GM18909 (cell line): ENCODE results near the gene MAGI1.

Experiments
- ATAC-seq: cut with Tn5 transposase; IDR thresholded peaks from one replicate; pipeline ENCODE4 v1.9.1; 2021; ENCODE audit warnings: mild to moderate bottlenecking; ENCODE audit not compliant: unreplicated experiment, poor library complexity

Gene MAGI1

GRCh38 chr3:66017084-66017483 is 21.6 kb downstream of the MAGI1 start:
- ATAC-seq: no peak

- ATAC-seq: no peak
Measured at GRCh38 chr3:66015841-66016240, 22.9 kb downstream of the MAGI1 start.

GRCh38 chr3:66014651-66015050 is 24.1 kb downstream of the MAGI1 start:
- ATAC-seq: no peak

GRCh38 chr3:66014056-66014455 is 24.7 kb downstream of the MAGI1 start:
- no peak for ATAC-seq

- no peak for ATAC-seq
Measured at GRCh38 chr3:66012711-66013110, 26.0 kb downstream of the MAGI1 start.

GRCh38 chr3:66010739-66011655 is 27.7 kb downstream of the MAGI1 start:
- no peak for ATAC-seq

- no peak for ATAC-seq
Measured at GRCh38 chr3:66010348-66010738, 28.4 kb downstream of the MAGI1 start.

DNA sequence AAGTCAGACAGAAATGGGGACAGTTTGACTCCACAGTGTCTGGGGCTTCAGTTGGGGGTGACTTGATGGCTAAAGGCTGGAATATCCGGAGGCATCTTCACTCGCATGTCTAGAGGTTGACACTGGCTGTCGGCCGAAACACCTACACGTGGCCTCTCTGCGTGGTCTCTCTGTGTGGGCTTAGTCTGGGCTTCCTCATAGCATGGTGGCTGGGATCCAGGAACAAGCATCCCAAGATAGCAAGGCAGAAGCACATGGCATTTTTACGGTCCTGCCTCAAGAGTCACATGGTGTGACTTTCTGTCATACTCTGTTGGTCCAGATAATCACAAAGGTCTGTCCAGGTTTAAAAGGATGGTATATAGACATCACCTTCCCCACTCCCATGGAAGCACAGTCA is 34.5 kb downstream of the MAGI1 start:
- ATAC-seq: no peak

GRCh38 chr3:66001626-66002025 is 37.1 kb downstream of the MAGI1 start:
- ATAC-seq: no peak

GRCh38 chr3:66000506-66000905 is 38.2 kb downstream of the MAGI1 start:
- no peak for ATAC-seq

- no peak for ATAC-seq
Measured at GRCh38 chr3:65999606-66000005, 39.1 kb downstream of the MAGI1 start.

- ATAC-seq: no peak
Measured at GRCh38 chr3:65996589-65996988, 42.1 kb downstream of the MAGI1 start.

DNA sequence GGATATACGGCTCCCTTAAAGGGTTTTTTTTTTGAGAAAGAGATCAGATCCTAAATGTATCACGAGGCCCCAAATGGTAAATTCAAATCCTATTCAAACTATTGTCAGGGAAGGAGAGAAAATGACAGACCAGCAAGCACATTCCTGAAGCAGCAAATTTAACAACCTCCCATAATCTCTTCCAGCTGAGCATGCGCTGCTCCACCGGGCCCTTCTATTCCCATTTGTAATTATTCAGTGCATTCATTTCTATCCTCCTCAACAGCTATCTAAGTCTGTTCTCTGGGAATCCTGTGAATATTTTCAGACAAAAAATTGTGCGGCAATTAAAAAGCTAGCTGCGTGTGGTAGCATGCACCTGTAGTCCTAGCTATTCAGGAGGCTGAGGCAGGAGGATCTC is 43.2 kb downstream of the MAGI1 start:
- ATAC-seq: no peak

GRCh38 chr3:65995030-65995429 is 43.7 kb downstream of the MAGI1 start:
- no peak for ATAC-seq

- ATAC-seq: no peak
Measured at GRCh38 chr3:65993134-65993900, 45.4 kb downstream of the MAGI1 start.

- no peak for ATAC-seq
Measured at GRCh38 chr3:65992106-65992505, 46.6 kb downstream of the MAGI1 start.

- no peak for ATAC-seq
Measured at GRCh38 chr3:65988411-65989180, 50.1 kb downstream of the MAGI1 start.

DNA sequence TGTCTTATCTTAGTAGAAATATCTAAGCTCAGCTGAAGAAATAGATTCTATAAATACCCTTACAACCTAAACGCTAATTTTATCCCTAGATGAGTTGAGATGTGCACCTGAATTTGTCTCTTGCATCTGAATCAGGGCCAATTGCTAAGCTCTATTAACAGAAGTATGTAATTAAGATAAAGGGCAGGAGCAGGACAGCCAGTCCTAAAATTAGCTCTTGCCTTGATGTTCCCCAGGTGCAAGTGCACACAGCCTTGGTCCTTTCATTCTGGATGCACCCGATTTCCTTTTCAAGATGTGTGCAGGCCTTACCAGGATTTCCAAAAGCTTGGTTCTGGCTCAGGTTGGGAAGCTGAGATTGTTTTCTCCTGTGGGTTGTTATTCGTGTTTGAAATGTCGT is 52.4 kb downstream of the MAGI1 start:
- no peak for ATAC-seq

DNA sequence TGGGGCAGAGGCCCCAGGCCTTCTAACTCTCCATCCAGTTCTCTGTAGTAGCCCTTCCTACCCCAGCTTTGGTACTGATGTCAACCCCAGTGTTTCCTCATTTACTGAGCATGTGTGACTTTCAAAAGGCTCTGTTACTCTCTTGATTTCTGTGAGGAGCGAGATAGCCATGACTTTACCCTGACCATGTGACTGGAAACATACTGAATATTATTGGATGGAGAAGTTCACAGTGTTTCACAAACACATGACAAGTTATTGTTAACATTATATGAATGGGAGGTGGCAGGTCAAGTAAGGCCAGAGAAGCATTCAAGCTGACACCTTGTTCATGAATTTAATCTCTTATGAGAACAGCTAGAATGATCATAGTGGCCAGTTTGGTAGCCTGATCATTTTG is 53.7 kb downstream of the MAGI1 start:
- ATAC-seq: no peak

DNA sequence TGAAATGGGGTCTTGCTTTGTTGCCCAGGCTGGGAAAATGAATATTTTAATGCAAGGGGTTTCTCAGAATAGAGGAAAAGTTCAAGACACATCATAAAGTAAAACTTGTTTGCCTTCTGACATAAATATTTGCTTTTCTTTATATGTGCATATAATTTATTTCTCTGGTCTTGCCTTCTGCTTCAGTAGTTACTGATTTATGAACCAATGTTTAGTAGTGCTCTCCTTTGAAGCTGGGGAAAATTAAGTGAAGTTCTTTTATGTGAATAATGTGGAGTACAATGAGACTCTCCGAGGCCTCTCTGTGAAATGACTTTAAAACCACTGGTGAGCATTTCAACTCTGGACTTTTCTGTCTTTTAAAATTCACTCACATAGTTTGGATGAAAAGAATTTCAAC is 55.6 kb downstream of the MAGI1 start:
- ATAC-seq: no peak

GRCh38 chr3:65979731-65980130 is 59.0 kb downstream of the MAGI1 start:
- no peak for ATAC-seq
